ENCODE results near the gene CCDC87.

DNA sequence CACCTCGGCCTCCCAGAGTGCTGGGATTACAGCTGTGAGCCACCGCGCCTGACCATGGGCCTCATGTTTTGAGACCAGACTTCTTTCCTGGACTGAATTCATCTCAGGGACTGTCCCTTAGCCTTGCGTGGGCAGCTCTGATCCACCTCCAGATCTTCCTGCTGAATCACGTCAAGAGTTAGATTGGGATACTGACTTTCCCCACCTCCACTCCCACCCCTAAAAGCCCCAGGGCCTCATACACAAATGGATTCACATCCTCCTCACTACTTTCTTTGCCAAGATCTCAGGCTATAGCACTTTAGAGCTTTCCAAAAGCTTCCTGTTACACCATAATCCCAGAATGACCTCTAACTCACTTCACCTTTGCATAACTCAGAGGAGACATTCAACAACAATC, 12.1 kb downstream of the CCDC87 start:
- TF ChIP-seq CTCF (conservative IDR thresholded peaks at IDR 0.05; ENCODE audit: low read length) (no peak), EZH2phosphoT487 (IDR thresholded peaks at IDR 0.05; ENCODE audit: borderline replicate concordance) (no peak)

Measured in Loucy (cell line).